Psoas muscle (tissue), 8 donors: ENCODE data around the gene SNCB. TPM values are rescaled to one million over a fixed set of nuclear protein-coding genes. Genes with fewer than 3 reads are reported as not detected.

Experiments used
- ATAC-seq, 4 donors: fragments of 200-7000 bp; cut with Tn5 transposase; one replicate each; pipeline ENCODE4 v1.9.1; 2020; ENCODE audit warnings: moderate library complexity in 3 of 4, mild to moderate bottlenecking in 2 of 4
- DNase-seq, 2 donors: peaks; one replicate each; pipeline ENCODE4 v3.0.0-alpha.2; 2020
- H3K27ac ChIP-seq: fragments of 200-600 bp; one replicate; pipeline ENCODE4 v1.8.0; 2022
- H3K27me3 ChIP-seq, 3 donors: fragments of 200-600 bp in 1 of 3; one replicate each; pipeline versions ENCODE4 v1.6.1 to v1.8.0; 2013 to 2022; ENCODE audit warnings: low read length in 2 of 3, mild to moderate bottlenecking in 2 of 3, moderate library complexity in 1 of 3; ENCODE audit not compliant: insufficient read depth in 3 of 3
- H3K36me3 ChIP-seq, 2 donors: fragments of 200-600 bp in 1 of 2; one replicate each; pipeline versions ENCODE4 v1.6.1 to v1.8.0; 2013 to 2022; ENCODE audit warnings: low read depth in 1 of 2, mild to moderate bottlenecking in 1 of 2, moderate library complexity in 1 of 2; ENCODE audit not compliant: insufficient read depth in 1 of 2
- H3K4me1 ChIP-seq: fragments of 200-600 bp; one replicate; pipeline ENCODE4 v1.8.0; 2022
- H3K4me3 ChIP-seq: fragments of 200-600 bp; one replicate; pipeline ENCODE4 v1.8.0; 2022; ENCODE audit warnings: mild to moderate bottlenecking
- H3K9me3 ChIP-seq: fragments of 200-600 bp; one replicate; pipeline ENCODE4 v1.8.0; 2022
- WGBS, 3 donors: extraction: QIAGEN DNeasy Blood & Tissue Kit; methylation state at CpG; one replicate each; pipeline versions ENCODE4 v1.1.6 to v1.1.7; 2013; 5-methylcytosine and 5-hydroxymethylcytosine counted together
- intact Hi-C, 2 donors: fragments of 100-400 bp; cut with DNase I; formaldehyde crosslinking; loops; one replicate each; pipeline versions ENCODE4 v1.11.0 to v1.14.2; 2022
- polyA plus RNA-seq, 3 donors: library from polyadenylated mRNA; stranded (reverse); fragments of 200-250 nt; gene quantifications; one replicate each; pipeline ENCODE4 v1.2.3, GENCODE V29; 2013
- total RNA-seq, 4 donors: library from RNA; stranded (reverse); fragmentation: NEBNext Ultra II Directional in 2 of 4; extraction: Animal tissue kit (Norgen Biotek cat#: 25700) in 2 of 4; gene quantifications; one replicate each; pipeline versions ENCODE4 v1.2.1 to v1.2.4, GENCODE V29; 2021 to 2023
- TF ChIP-seq, protein P1 (sequence below): fragments of 200-600 bp; IDR thresholded peaks from one replicate; pipeline ENCODE4 v1.8.0; 2022; ENCODE audit warnings: antibody characterized with exemption
- donor health status: healthy with polysubstance abuse.
- donor health status: DM: no; HTN: no; CAD: no; lungs with moderate emphysema.
- donor health status: Bipolar disorder and iron deficiency.
- donor health status: healthy.
- donor health status: DM: yes; HTN: yes; CAD: no.
- donor health status: DM: no; HTN: no; CAD: no.
- donor health status: DM: no; HTN: no; CAD: no.
- donor health status: DM: yes; HTN: yes; CAD: no.

Gene SNCB
- total and polyA plus RNA-seq, 7 donors = 0.32 to 1.2 (median 0.42) TPM

DNA sequence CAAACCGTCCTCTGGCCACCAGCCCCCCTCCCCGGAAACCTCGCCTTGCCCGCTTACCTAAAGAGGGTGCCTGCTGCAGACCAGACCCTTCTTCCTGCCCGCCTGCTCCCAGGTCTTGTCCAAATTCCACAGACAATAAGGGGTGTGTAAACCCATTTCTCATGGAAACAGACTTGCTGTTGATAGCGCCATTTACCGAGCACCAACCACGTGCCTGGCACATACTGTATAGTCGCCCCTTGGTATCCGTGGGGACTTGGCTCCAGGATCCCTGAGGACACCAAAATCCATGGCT, 56.1 kb downstream of the SNCB start:
- H3K36me3 ChIP-seq = no peaks in the 10 kb centered on the region
- DNase-seq (no peak), ATAC-seq (no peak)
- WGBS, 3 donors = 39 to 53% (median 39%) methylated on average over 10 of the region's 10 CpGs
- TF ChIP-seq, protein P1, sequence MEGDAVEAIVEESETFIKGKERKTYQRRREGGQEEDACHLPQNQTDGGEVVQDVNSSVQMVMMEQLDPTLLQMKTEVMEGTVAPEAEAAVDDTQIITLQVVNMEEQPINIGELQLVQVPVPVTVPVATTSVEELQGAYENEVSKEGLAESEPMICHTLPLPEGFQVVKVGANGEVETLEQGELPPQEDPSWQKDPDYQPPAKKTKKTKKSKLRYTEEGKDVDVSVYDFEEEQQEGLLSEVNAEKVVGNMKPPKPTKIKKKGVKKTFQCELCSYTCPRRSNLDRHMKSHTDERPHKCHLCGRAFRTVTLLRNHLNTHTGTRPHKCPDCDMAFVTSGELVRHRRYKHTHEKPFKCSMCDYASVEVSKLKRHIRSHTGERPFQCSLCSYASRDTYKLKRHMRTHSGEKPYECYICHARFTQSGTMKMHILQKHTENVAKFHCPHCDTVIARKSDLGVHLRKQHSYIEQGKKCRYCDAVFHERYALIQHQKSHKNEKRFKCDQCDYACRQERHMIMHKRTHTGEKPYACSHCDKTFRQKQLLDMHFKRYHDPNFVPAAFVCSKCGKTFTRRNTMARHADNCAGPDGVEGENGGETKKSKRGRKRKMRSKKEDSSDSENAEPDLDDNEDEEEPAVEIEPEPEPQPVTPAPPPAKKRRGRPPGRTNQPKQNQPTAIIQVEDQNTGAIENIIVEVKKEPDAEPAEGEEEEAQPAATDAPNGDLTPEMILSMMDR = no peak
- H3K4me3 ChIP-seq = no peak overlapping the region
- peaks cover 0 to 3% (median 0%) of the 10 kb centered on the region in 3 donors for H3K27me3 ChIP-seq
- H3K4me1 ChIP-seq = no peaks in the 10 kb centered on the region
- no peaks in the 10 kb centered on the region for H3K9me3 ChIP-seq
- intact Hi-C loops = loop anchor here (2.0 to 5.0 kb wide), 2 partner anchors 73 kb away; partner anchors contain the start of gene TSPAN17 (in 2 of the 2)
- no peak overlapping the region for H3K27ac ChIP-seq

- Histone ChIP-seq H3K27me3 (peaks cover 0 to 3% (median 0%) of the 10 kb centered on the region in 3 donors), H3K4me1 (no peaks in the 10 kb centered on the region), H3K9me3 (no peaks in the 10 kb centered on the region), H3K4me3 (no peak overlapping the region), H3K27ac (no peak overlapping the region), H3K36me3 (no peaks in the 10 kb centered on the region)
- TF ChIP-seq, protein P1 = peak; percentile 83
- peak; percentile 81 to 98 (median 92) for ATAC-seq
- intact Hi-C loops = loop anchor here (2.0 to 5.0 kb wide), 2 partner anchors 73 to 74 kb away; partner anchors contain the start of gene TSPAN17 (in 2 of the 2)
- WGBS, 3 donors = 36 to 41% (median 39%) methylated on average over 16 to 18 of the region's 18 CpGs
- DNase-seq = peak; percentile 69 to 86
These were observed 56.6 kb downstream of the SNCB start for GRCh38 chr5:176573564-176574296.

Other genes starting within 250 kb of the SNCB start
- gene NOP16, start 241.9 kb downstream of the SNCB start, total RNA-seq = 10 to 100 TPM; 35.6 to 76.2 (median 59.9) TPM
- 100 to 1,000 TPM in 1 of 3 donors, 10 to 100 TPM in 2; 87.5 to 206 (median 90.4) TPM for gene NOP16, start 241.9 kb downstream of the SNCB start, polyA plus RNA-seq
- gene HIGD2A, start 241.8 kb downstream of the SNCB start, total RNA-seq = 100 to 1,000 TPM; 181 to 215 (median 212) TPM
- gene HIGD2A, start 241.8 kb downstream of the SNCB start, polyA plus RNA-seq = 100 to 1,000 TPM; 223 to 429 (median 332) TPM
- 100 to 1,000 TPM; 162 to 223 (median 217) TPM for gene CLTB, start 214.0 kb downstream of the SNCB start, total RNA-seq
- 100 to 1,000 TPM; 246 to 413 (median 340) TPM for gene CLTB, start 214.0 kb downstream of the SNCB start, polyA plus RNA-seq
- 10 to 100 TPM; 11.0 to 22.8 (median 14.4) TPM for gene FAF2, start 182.1 kb downstream of the SNCB start, total RNA-seq
- 10 to 100 TPM in 2 of 3 donors, 1 to 10 TPM in 1; 8.4 to 20.4 (median 14.7) TPM for gene FAF2, start 182.1 kb downstream of the SNCB start, polyA plus RNA-seq
- gene RNF44, start 93.1 kb downstream of the SNCB start, total RNA-seq = 10 to 100 TPM; 14.2 to 22.4 (median 16.5) TPM
- 10 to 100 TPM in 1 of 3 donors, 1 to 10 TPM in 2; 5.6 to 10.1 (median 8.3) TPM for gene RNF44, start 93.1 kb downstream of the SNCB start, polyA plus RNA-seq
- under 1 TPM in 2 of 4 donors, not detected in 2; 0.13 to 0.30 TPM for gene CDHR2, start 81.2 kb downstream of the SNCB start, total RNA-seq
- gene CDHR2, start 81.2 kb downstream of the SNCB start, polyA plus RNA-seq = under 1 TPM in 2 of 3 donors, not detected in 1; 0.03 to 0.16 TPM
- under 1 TPM; 0.21 to 0.71 (median 0.37) TPM for gene GPRIN1, start 20.4 kb downstream of the SNCB start, total RNA-seq
- gene GPRIN1, start 20.4 kb downstream of the SNCB start, polyA plus RNA-seq = 1 to 10 TPM in 1 of 3 donors, under 1 TPM in 2; 0.18 to 1.2 (median 0.23) TPM
- gene EIF4E1B, start 141 bp upstream of the SNCB start, total RNA-seq = not detected
- under 1 TPM in 2 of 3 donors, not detected in 1; 0.04 to 0.62 TPM for gene EIF4E1B, start 141 bp upstream of the SNCB start, polyA plus RNA-seq
- gene TSPAN17, start 16.9 kb upstream of the SNCB start, total RNA-seq = 10 to 100 TPM; 22.5 to 31.2 (median 28.2) TPM
- 10 to 100 TPM; 24.1 to 51.9 (median 25.8) TPM for gene TSPAN17, start 16.9 kb upstream of the SNCB start, polyA plus RNA-seq
- under 1 TPM in 1 of 4 donors, not detected in 3; 0.10 TPM for gene UNC5A, start 180.0 kb upstream of the SNCB start, total RNA-seq
- gene UNC5A, start 180.0 kb upstream of the SNCB start, polyA plus RNA-seq = under 1 TPM in 2 of 3 donors, not detected in 1; 0.03 to 0.25 TPM